Stomach (tissue), 9 donors: ENCODE results near the gene TROAP. TPM values are rescaled to one million over a fixed set of nuclear protein-coding genes. Genes with fewer than 3 reads are reported as not detected.

ENCODE experiments used
- DNase-seq, 2 donors: peaks; one replicate each; pipeline versions ENCODE4 v3.0.0 to v3.0.0-alpha.2; 2013 to 2019
- H3K27ac ChIP-seq, 5 donors: fragments of 200-600 bp in 4 of 5; sonication (generic) in 4 of 5; one replicate each; pipeline ENCODE4 v1.5.1; 2013 to 2019; ENCODE audit warnings: mild to moderate bottlenecking in 1 of 5, moderate library complexity in 1 of 5
- H3K27me3 ChIP-seq, 3 donors: fragments of 200-600 bp; sonication (generic); one replicate each; pipeline ENCODE4 v1.5.1; 2017 to 2019; ENCODE audit warnings: mixed run types in 1 of 3
- H3K36me3 ChIP-seq, 4 donors: fragments of 200-600 bp; sonication (generic); 1 replicate in 3 of 4; 2 replicates in 1 of 4; pipeline ENCODE4 v1.5.1; 2016 to 2019
- H3K4me1 ChIP-seq, 4 donors: fragments of 200-600 bp; sonication (generic); one replicate each; pipeline ENCODE4 v1.5.1; 2016 to 2019
- H3K4me3 ChIP-seq, 4 donors: fragments of 200-600 bp; sonication (generic) in 3 of 4; one replicate each; pipeline ENCODE4 v1.5.1; 2016 to 2019; ENCODE audit warnings: mild to moderate bottlenecking in 1 of 4
- H3K9me3 ChIP-seq, 4 donors: fragments of 200-600 bp; sonication (generic); one replicate each; pipeline ENCODE4 v1.5.1; 2016 to 2019
- EP300 ChIP-seq: sonication (generic); formaldehyde crosslinking; IDR thresholded peaks from one replicate; pipeline ENCODE4 v1.6.1; 2017; ENCODE audit warnings: antibody characterized with exemption
- POLR2A ChIP-seq, 4 donors: fragments of 450-650 bp; IDR thresholded peaks; one replicate each; pipeline ENCODE4 v1.6.1; 2016; ENCODE audit warnings: antibody characterized with exemption in 4 of 4, control low read depth in 2 of 4, mild to moderate bottlenecking in 1 of 4, moderate library complexity in 1 of 4
- POLR2AphosphoS5 ChIP-seq, 3 donors: sonication (generic); formaldehyde crosslinking; IDR thresholded peaks; one replicate each; pipeline ENCODE4 v1.6.1; 2016; ENCODE audit warnings: antibody characterized with exemption in 3 of 3
- WGBS, 5 donors: extraction: QIAGEN DNeasy Blood & Tissue Kit in 3 of 5; methylation state at CpG; one replicate each; pipeline versions ENCODE4 v1.1.5 to v1.1.7; 2013 to 2018; 5-methylcytosine and 5-hydroxymethylcytosine counted together
- intact Hi-C: fragments of 100-400 bp; cut with DNase I; formaldehyde crosslinking; loops from one replicate; pipeline ENCODE4 v1.15.1; 2023; ENCODE audit warnings: low total_unique reads
- polyA plus RNA-seq, 3 donors: library from polyadenylated mRNA; stranded (reverse); fragments of 200-250 nt; gene quantifications; one replicate each; pipeline ENCODE4 v1.2.3, GENCODE V29; 2013
- total RNA-seq, 5 donors: library from RNA; depleted of rRNA; stranded (reverse); fragments of >200 nt; gene quantifications; one replicate each; pipeline versions ENCODE4 v1.1.0 to v1.2.3, GENCODE V29; 2014 to 2016
- TF ChIP-seq, protein P1 (sequence below), 7 experiments: fragments of 450-650 bp in 4 of 7; fragments of 200-600 bp in 3 of 7; sonication (generic) in 3 of 7; IDR thresholded peaks; one replicate each; pipeline ENCODE4 v1.5.1; 2016 to 2019; ENCODE audit warnings: antibody characterized with exemption in 7 of 7, control low read depth in 2 of 7, mild to moderate bottlenecking in 1 of 7
- donor health status: healthy with polysubstance abuse.
- donor health status: Bipolar disorder and iron deficiency.
- donor health status: healthy.

TROAP gene
- total and polyA plus RNA-seq, 8 donors: 1.4 to 54.2 (median 8.7) TPM

DNA sequence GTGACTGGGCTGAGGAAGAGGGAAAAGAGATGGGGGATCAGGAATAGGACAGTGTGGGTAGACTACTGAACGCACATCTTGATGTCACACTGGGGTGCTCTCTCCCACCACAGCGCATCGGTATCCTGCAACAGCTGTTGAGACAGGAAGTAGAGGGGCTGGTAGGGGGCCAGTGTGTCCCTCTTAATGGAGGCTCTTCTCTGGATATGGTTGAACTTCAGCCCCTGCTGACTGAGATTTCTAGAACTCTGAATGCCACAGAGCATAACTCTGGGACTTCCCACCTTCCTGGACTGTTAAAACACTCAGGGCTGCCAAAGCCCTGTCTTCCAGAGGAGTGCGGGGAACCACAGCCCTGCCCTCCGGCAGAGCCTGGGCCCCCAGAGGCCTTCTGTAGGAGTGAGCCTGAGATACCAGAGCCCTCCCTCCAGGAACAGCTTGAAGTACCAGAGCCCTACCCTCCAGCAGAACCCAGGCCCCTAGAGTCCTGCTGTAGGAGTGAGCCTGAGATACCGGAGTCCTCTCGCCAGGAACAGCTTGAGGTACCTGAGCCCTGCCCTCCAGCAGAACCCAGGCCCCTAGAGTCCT lies 7.1 kb downstream of the TROAP start:
- intact Hi-C loops: no loop called here
- whole genome bisulfite sequencing, 5 donors: 94 to 96% (median 95%) methylated on average over 5 to 7 of the region's 7 CpGs
- Histone ChIP-seq H3K9me3 (no peaks in the 10 kb centered on the region), H3K36me3 (peaks cover 0 to 15% (median 0%) of the 10 kb centered on the region in 4 donors), H3K27me3 (peaks cover 4 to 45% (median 26%) of the 10 kb centered on the region in 3 donors), H3K4me3 (no peak overlapping the region), H3K4me1 (peaks cover 4 to 22% (median 8%) of the 10 kb centered on the region in 4 donors), H3K27ac (no peak overlapping the region)
- DNase-seq: no peak
- TF ChIP-seq POLR2A (IDR thresholded peaks at IDR 0.05) (no peak), EP300 (no peak), POLR2AphosphoS5 (IDR thresholded peaks at IDR 0.05) (no peak)
- TF ChIP-seq, protein P1, sequence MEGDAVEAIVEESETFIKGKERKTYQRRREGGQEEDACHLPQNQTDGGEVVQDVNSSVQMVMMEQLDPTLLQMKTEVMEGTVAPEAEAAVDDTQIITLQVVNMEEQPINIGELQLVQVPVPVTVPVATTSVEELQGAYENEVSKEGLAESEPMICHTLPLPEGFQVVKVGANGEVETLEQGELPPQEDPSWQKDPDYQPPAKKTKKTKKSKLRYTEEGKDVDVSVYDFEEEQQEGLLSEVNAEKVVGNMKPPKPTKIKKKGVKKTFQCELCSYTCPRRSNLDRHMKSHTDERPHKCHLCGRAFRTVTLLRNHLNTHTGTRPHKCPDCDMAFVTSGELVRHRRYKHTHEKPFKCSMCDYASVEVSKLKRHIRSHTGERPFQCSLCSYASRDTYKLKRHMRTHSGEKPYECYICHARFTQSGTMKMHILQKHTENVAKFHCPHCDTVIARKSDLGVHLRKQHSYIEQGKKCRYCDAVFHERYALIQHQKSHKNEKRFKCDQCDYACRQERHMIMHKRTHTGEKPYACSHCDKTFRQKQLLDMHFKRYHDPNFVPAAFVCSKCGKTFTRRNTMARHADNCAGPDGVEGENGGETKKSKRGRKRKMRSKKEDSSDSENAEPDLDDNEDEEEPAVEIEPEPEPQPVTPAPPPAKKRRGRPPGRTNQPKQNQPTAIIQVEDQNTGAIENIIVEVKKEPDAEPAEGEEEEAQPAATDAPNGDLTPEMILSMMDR (IDR thresholded peaks at IDR 0.05): no peak

- peaks cover 5 to 52% (median 32%) of the 10 kb centered on the region in 3 donors for H3K27me3 ChIP-seq
- peaks cover 4 to 22% (median 8%) of the 10 kb centered on the region in 4 donors for H3K4me1 ChIP-seq
- H3K27ac ChIP-seq: no peak overlapping the region
- TF ChIP-seq POLR2A (IDR thresholded peaks at IDR 0.05) (no peak), POLR2AphosphoS5 (IDR thresholded peaks at IDR 0.05) (no peak), EP300 (no peak)
- TF ChIP-seq, protein P1 (IDR thresholded peaks at IDR 0.05): no peak
- intact Hi-C loops: no loop called here
- no peaks in the 10 kb centered on the region for H3K9me3 ChIP-seq
- no peak overlapping the region for H3K4me3 ChIP-seq
- 74 to 83% (median 78%) methylated on average over 13 to 14 of the region's 14 CpGs for WGBS, 5 donors
- DNase-seq: peak in 1 of 2 donors; percentile 20
- peaks cover 0 to 11% (median 0%) of the 10 kb centered on the region in 4 donors for H3K36me3 ChIP-seq
These were observed 7.8 kb downstream of the TROAP start for GRCh38 chr12:49330631-49331379.

DNA sequence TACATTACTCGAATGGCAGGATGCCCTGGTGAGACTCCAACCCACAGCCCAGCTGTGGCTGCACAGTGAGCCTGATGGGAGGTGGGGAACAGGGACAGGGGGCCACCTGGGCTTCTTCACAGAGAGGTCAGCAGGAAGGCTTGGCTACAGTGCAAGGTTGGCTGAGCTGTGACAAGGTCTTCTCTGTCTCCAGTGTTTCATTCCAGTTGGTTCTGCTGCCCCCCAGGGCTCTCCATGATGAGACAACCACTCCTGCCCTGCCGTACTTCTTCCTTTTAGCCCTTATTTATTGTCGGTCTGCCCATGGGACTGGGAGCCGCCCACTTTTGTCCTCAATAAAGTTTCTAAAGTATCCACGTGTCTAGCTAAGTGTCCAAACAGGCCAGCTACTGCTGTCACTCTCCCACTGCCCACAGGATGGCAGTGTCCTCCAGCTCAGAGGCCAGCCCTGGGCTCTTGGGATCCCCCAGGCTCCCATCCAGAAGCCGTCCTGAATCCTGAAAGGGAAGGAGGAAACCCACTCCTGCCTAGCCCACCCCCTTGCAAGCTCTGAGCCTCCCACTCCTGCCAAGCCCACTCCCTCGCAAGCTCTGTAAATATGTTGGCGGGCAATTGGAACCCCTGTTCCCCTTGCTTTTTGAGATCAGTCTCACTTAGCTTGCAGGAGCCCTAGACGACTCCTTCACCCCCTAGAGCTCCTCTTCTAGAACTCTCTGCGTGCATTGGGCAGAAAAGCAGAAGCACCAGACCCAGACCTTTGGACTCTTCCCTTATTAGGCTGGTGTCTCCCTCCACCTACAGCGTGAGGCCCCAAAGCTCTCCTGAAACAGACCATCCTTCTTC lies 8.5 kb downstream of the TROAP start:
- no peak overlapping the region for H3K4me3 ChIP-seq
- 43 to 49% (median 46%) methylated on average over 10 to 11 of the region's 11 CpGs for WGBS, 5 donors
- peaks cover 12 to 60% (median 40%) of the 10 kb centered on the region in 3 donors for H3K27me3 ChIP-seq
- peaks cover 0 to 8% (median 0%) of the 10 kb centered on the region in 4 donors for H3K36me3 ChIP-seq
- H3K4me1 ChIP-seq: peaks cover 6 to 30% (median 13%) of the 10 kb centered on the region in 4 donors
- DNase-seq: peak; percentile 73 to 89
- intact Hi-C loops: no loop called here
- no peak for TF ChIP-seq EP300
- TF ChIP-seq, protein P1 (IDR thresholded peaks at IDR 0.05): peak in 5 of 7 experiments; percentile 61 to 77 (median 71)
- no peak overlapping the region for H3K27ac ChIP-seq
- H3K9me3 ChIP-seq: no peaks in the 10 kb centered on the region

DNA sequence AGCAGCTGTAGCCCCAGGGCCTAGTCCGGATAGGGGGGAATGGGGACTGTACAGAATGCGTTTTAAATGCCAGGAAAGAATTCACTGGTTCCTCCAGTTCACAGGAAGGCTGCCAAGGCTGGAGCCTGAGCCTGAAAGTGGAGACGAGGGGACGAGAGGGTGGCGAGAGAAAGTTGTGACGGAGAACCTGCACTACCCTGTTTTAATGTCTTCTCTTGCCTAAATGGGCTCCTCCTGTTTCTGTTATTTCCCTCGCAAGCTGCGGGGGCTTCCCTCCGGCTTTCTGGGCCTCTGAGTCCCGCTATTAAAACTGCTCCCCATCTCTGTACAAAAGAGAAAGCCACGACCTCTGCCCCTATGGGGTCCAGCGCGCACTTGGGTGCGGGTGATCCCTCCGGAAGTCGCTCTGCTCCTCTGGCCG lies 9.4 kb downstream of the TROAP start:
- no peaks in the 10 kb centered on the region for H3K9me3 ChIP-seq
- TF ChIP-seq, protein P1 (IDR thresholded peaks at IDR 0.05): no peak
- no peak for TF ChIP-seq POLR2A (IDR thresholded peaks at IDR 0.05)
- TF ChIP-seq EP300: no peak
- no peak for TF ChIP-seq POLR2AphosphoS5 (IDR thresholded peaks at IDR 0.05)
- no peak for DNase-seq
- WGBS, 5 donors: 70 to 85% (median 80%) methylated on average over 17 of the region's 17 CpGs
- peaks cover 12 to 68% (median 48%) of the 10 kb centered on the region in 3 donors for H3K27me3 ChIP-seq
- H3K4me3 ChIP-seq: peak overlapping the region in 1 of 4 donors; percentile 13
- peaks cover 14 to 38% (median 21%) of the 10 kb centered on the region in 4 donors for H3K4me1 ChIP-seq
- peaks cover 0 to 8% (median 0%) of the 10 kb centered on the region in 4 donors for H3K36me3 ChIP-seq
- intact Hi-C loops: no loop called here
- H3K27ac ChIP-seq: no peak overlapping the region
